Endothelial cell of umbilical vein (primary cell): ENCODE measurements around the gene HAUS7. TPM values are rescaled to one million over a fixed set of nuclear protein-coding genes. Genes with fewer than 3 reads are reported as not detected.

ENCODE experiments used
- BruUV-seq: library from RNA; stranded (reverse); fragments of 400-500 nt; replicated peaks from 2 replicates; lab custom pipeline; 2021; lab: Mats Ljungman, UMichigan
- CTCF ChIA-PET: fragments of 300-600, 350-600 bp; sonication (Branson Sonifier 250); formaldehyde crosslinking; loops from one replicate; lab custom pipeline; 2021; ENCODE audit warnings: antibody characterized with exemption, inconsistent platforms; lab: Charles Lee
- POLR2A ChIA-PET: fragments of 300-600, 350-600 bp; sonication (Branson Sonifier 250); formaldehyde crosslinking; loops from one replicate; lab custom pipeline; 2021; ENCODE audit warnings: antibody characterized with exemption, inconsistent platforms; lab: Charles Lee
- DNase-seq: peaks from one replicate; pipeline ENCODE4 v3.0.0-alpha.2; 2011; ENCODE audit warnings: low read depth, low spot score
- FAIRE-seq: peaks from 2 replicates; lab custom pipeline; 2011; peaks lifted over from hg19 to GRCh38; lab: Jason Lieb, UNC
- H2AFZ ChIP-seq: 2 replicates; pipeline ENCODE4 v1.6.0; 2012; ENCODE audit warnings: low read depth, low read length, control low read depth, inconsistent platforms
- H3K27ac ChIP-seq: 2 replicates; pipeline ENCODE4 v1.5.1; 2011; ENCODE audit warnings: low read depth, mild to moderate bottlenecking, control low read depth, low read length, moderate library complexity; ENCODE audit not compliant: insufficient read depth
- H3K27me3 ChIP-seq, 2 experiments: 2 replicates each; pipeline versions ENCODE4 v1.6.0 to v1.6.1; 2011; ENCODE audit warnings: low read length in 2 of 2, mixed read lengths in 1 of 2; ENCODE audit not compliant: control insufficient read depth in 2 of 2, insufficient read depth in 2 of 2
- H3K36me3 ChIP-seq, 2 experiments: 2 replicates in 1 of 2; 3 replicates in 1 of 2; pipeline ENCODE4 v1.5.1; 2011; ENCODE audit warnings: low read length in 2 of 2, mild to moderate bottlenecking in 1 of 2, moderate library complexity in 1 of 2; ENCODE audit not compliant: control insufficient read depth in 2 of 2, insufficient read depth in 2 of 2; ENCODE audit errors: extremely low read depth in 1 of 2
- H3K4me1 ChIP-seq: 3 replicates; pipeline ENCODE4 v1.5.1; 2011; ENCODE audit warnings: mild to moderate bottlenecking, low read length; ENCODE audit not compliant: control insufficient read depth, insufficient read depth; ENCODE audit errors: extremely low read depth
- H3K4me2 ChIP-seq: 2 replicates; pipeline ENCODE4 v1.6.1; 2011; ENCODE audit warnings: low read length, control low read depth, mixed read lengths; ENCODE audit not compliant: insufficient read depth
- H3K4me3 ChIP-seq, 3 experiments: fragments of 200-600 bp in 1 of 3; sonication (generic), shearing (Covaris generic) in 1 of 3; replicated peaks in 1 of 3; 2 replicates each; pipeline ENCODE4 v1.5.1; 2011 to 2016; ENCODE audit warnings: control low read depth in 3 of 3, low read length in 3 of 3, mild to moderate bottlenecking in 2 of 3, inconsistent platforms in 1 of 3, low read depth in 1 of 3, moderate library complexity in 1 of 3; ENCODE audit not compliant: insufficient read depth in 1 of 3
- H3K79me2 ChIP-seq: 2 replicates; pipeline ENCODE4 v1.6.0; 2012; ENCODE audit warnings: low read length, inconsistent platforms; ENCODE audit not compliant: control insufficient read depth, insufficient read depth
- H3K9ac ChIP-seq: replicated peaks from 2 replicates; pipeline ENCODE3; 2011; ENCODE audit warnings: low read length, control low read depth; ENCODE audit not compliant: insufficient read depth; ENCODE audit errors: extremely low read depth
- H3K9me1 ChIP-seq: replicated peaks from 3 replicates; pipeline ENCODE4 v1.6.0; 2011; ENCODE audit warnings: mild to moderate bottlenecking, low read length; ENCODE audit not compliant: control insufficient read depth, insufficient read depth; ENCODE audit errors: extremely low read depth
- H3K9me3 ChIP-seq: replicated peaks from 2 replicates; pipeline ENCODE4 v1.5.1; 2012; ENCODE audit warnings: low read length, inconsistent platforms; ENCODE audit not compliant: control insufficient read depth, insufficient read depth
- H4K20me1 ChIP-seq: replicated peaks from 2 replicates; pipeline ENCODE3; 2011; ENCODE audit warnings: mild to moderate bottlenecking, low read length; ENCODE audit not compliant: control insufficient read depth, insufficient read depth; ENCODE audit errors: extremely low read depth
- CTCF ChIP-seq, 2 donors: IDR thresholded peaks; 1 replicate in 1 of 2; 2 replicates in 1 of 2; pipeline ENCODE4 v1.5.1; 2011; ENCODE audit warnings: low read length in 2 of 2, mild to moderate bottlenecking in 2 of 2, moderate library complexity in 2 of 2, control low read depth in 1 of 2, inconsistent platforms in 1 of 2, low read depth in 1 of 2; ENCODE audit not compliant: insufficient read depth in 1 of 2; ENCODE audit errors: extremely low read depth in 1 of 2
- EZH2 ChIP-seq: IDR thresholded peaks from 2 replicates; pipeline ENCODE4 v1.6.1; 2012; ENCODE audit warnings: borderline replicate concordance, low read depth, mild to moderate bottlenecking, moderate library complexity, low read length, inconsistent platforms; ENCODE audit not compliant: severe bottlenecking
- FOS ChIP-seq: IDR thresholded peaks from 2 replicates; pipeline ENCODE4 v1.6.1; 2011; ENCODE audit warnings: mild to moderate bottlenecking, low read length, moderate library complexity, borderline replicate concordance; ENCODE audit not compliant: insufficient read depth
- GATA2 ChIP-seq: IDR thresholded peaks from 2 replicates; pipeline ENCODE4 v1.7.0; 2011; ENCODE audit warnings: low read depth, mild to moderate bottlenecking, moderate library complexity, mixed read lengths, low read length; ENCODE audit not compliant: insufficient read length, insufficient read depth
- JUN ChIP-seq: IDR thresholded peaks from 2 replicates; pipeline ENCODE4 v1.6.1; 2011; ENCODE audit warnings: borderline replicate concordance, low read depth; ENCODE audit not compliant: insufficient read length, insufficient read depth
- MAX ChIP-seq: IDR thresholded peaks from 2 replicates; pipeline ENCODE4 v1.6.1; 2011; ENCODE audit not compliant: insufficient read depth, insufficient read length
- MYC ChIP-seq: IDR thresholded peaks from one replicate; pipeline ENCODE4 v1.6.1; 2011; ENCODE audit warnings: mild to moderate bottlenecking, low read depth, low read length
- POLR2A ChIP-seq: IDR thresholded peaks from 2 replicates; pipeline ENCODE4 v1.6.1; 2012; ENCODE audit warnings: low read depth, mild to moderate bottlenecking, control low read depth, low read length
- POLR2AphosphoS5 ChIP-seq: IDR thresholded peaks from 2 replicates; pipeline ENCODE4 v1.6.1; 2012; ENCODE audit warnings: low read depth, mild to moderate bottlenecking, control low read depth, low read length, moderate library complexity; ENCODE audit not compliant: insufficient read depth
- dilution Hi-C: fragments of 300-500 bp; cut with MboI; formaldehyde crosslinking; loops from one replicate; pipeline ENCODE4 v1.15.0; 2019; ENCODE audit warnings: low sequenced_read_pairs; ENCODE audit not compliant: extremely low pct_ligation_motif_present
- intact Hi-C: fragments of 100-400 bp; cut with micrococcal nuclease; formaldehyde crosslinking; loops from one replicate; pipeline ENCODE4 v1.10.0; 2022
- polyA plus RNA-seq, 4 experiments: library from polyadenylated mRNA; depleted of rRNA in 3 of 4; stranded (reverse) in 3 of 4; unstranded in 1 of 4; fragments of >200 nt; gene quantifications; 2 replicates each; pipeline versions ENCODE4 v1.2.1 to v1.2.3, GENCODE V29; 2011 to 2012; ENCODE audit warnings: missing spikeins in 1 of 4
- total RNA-seq: library from RNA; stranded (reverse); gene quantifications from 2 replicates; pipeline ENCODE4 v1.2.3, GENCODE V29; 2021

The HAUS7 gene
- total and polyA plus RNA-seq, 2 donors (not counting 3 experiments of a cell fraction or from before 2014, with no cell fraction given) = 31.0 to 46.4 TPM

- dilution Hi-C loops = no loop called here
- H3K4me2 ChIP-seq = no peak overlapping the region
- ChIA-PET POLR2A (no interaction called here), CTCF (interaction anchor here (1.1 kb wide), 1 partner anchor 21 kb away, joined by 4 read pairs; no protein-coding TSS in a partner anchor)
- no peak overlapping the region for H3K27ac ChIP-seq
- TF ChIP-seq GATA2 (no peak), MAX (no peak), FOS (no peak), CTCF (IDR thresholded peaks at IDR 0.05; ENCODE audit: extremely low read depth in 1 of 2, insufficient read depth in 1 of 2, low read depth in 1 of 2, low read length in 2 of 2) (no peak), EZH2 (no peak), JUN (no peak), MYC (no peak), POLR2A (no peak), POLR2AphosphoS5 (no peak)
- no peaks in the 10 kb centered on the region for H3K9me3 ChIP-seq
- no peaks in the 10 kb centered on the region for H3K27me3 ChIP-seq
- BruUV-seq = no TSS peak
- no peaks in the 10 kb centered on the region for H3K79me2 ChIP-seq
- no peak for FAIRE-seq
- H3K9me1 ChIP-seq = no peaks in the 10 kb centered on the region
- H2AFZ ChIP-seq = no peak overlapping the region
- H3K36me3 ChIP-seq = no peaks in the 10 kb centered on the region
- intact Hi-C loops = loop anchor here (10.0 kb wide), 1 partner anchor 405 kb away; no protein-coding TSS in a partner anchor
- no peak overlapping the region for H3K4me3 ChIP-seq
- H4K20me1 ChIP-seq = no peaks in the 10 kb centered on the region
- no peaks in the 10 kb centered on the region for H3K4me1 ChIP-seq
- no peak overlapping the region for H3K9ac ChIP-seq
- DNase-seq = no peak
Measured at GRCh38 chrX:153439977-153440376, 30.4 kb downstream of the HAUS7 start.
